ENCODE measurements around the gene HUNK. TPM values are rescaled to one million over a fixed set of nuclear protein-coding genes. Genes with fewer than 3 reads are reported as not detected.

The HUNK gene
- polyA plus RNA-seq, 1 donor (not counting 4 experiments of a cell fraction or from before 2014, with no cell fraction given) = 0.03 TPM

DNA sequence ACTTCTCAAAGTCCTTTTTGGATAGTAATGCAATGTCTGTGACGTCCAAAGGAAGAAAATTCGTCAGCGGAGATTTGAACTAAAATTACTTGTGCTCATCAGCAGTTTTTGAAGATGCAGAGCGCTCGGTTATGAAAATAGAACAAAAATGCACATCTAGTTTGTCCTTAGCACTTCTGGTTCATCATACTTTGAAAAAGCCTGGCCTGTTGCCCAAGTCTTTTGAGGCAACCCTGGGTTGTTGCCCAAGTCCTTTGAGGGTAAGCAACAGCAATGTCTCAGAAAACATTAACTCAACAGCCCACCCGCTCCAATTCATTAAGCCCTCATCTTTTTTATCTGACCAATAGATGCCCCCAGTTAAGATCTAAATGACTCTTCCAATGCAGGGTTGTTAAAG lies 91.9 kb downstream of the HUNK start:
- Histone ChIP-seq H3K36me3 (ENCODE audit: control insufficient read depth in 2 of 2, extremely low read depth in 1 of 2, insufficient read depth in 2 of 2, low read length in 2 of 2) (no peaks in the 10 kb centered on the region), H2AFZ (ENCODE audit: control insufficient read depth, low read length) (no peak overlapping the region), H3K9ac (ENCODE audit: control insufficient read depth, extremely low read depth, insufficient read depth, low read length) (no peak overlapping the region), H3K27ac (ENCODE audit: control insufficient read depth, insufficient read depth, low read length) (no peak overlapping the region), H3K4me1 (ENCODE audit: control insufficient read depth, extremely low read depth, insufficient read depth, low read length) (no peaks in the 10 kb centered on the region), H3K9me1 (ENCODE audit: control insufficient read depth, extremely low read depth, insufficient read depth, low read length) (no peaks in the 10 kb centered on the region), H3K27me3 (ENCODE audit: control insufficient read depth, extremely low read depth, insufficient read depth, low read length) (no peaks in the 10 kb centered on the region), H3K79me2 (ENCODE audit: control insufficient read depth, insufficient read depth, low read length) (no peaks in the 10 kb centered on the region), H4K20me1 (ENCODE audit: control insufficient read depth, extremely low read depth, insufficient read depth, low read length) (no peaks in the 10 kb centered on the region), H3K4me2 (ENCODE audit: control insufficient read depth, extremely low read depth, insufficient read depth, low read depth, low read length) (no peak overlapping the region), H3K4me3 (ENCODE audit: control insufficient read depth in 2 of 3, extremely low read depth in 1 of 3, insufficient read depth in 2 of 3, low read depth in 1 of 3, low read length in 3 of 3) (no peak overlapping the region), H3K9me3 (ENCODE audit: control insufficient read depth, low read depth, low read length) (no peaks in the 10 kb centered on the region)
- DNase-seq (ENCODE audit: low read depth, low spot score) = no peak
- FAIRE-seq = no peak
- no peak for TF ChIP-seq EZH2 (IDR thresholded peaks at IDR 0.05; ENCODE audit: low read length)
- TF ChIP-seq, protein P1, sequence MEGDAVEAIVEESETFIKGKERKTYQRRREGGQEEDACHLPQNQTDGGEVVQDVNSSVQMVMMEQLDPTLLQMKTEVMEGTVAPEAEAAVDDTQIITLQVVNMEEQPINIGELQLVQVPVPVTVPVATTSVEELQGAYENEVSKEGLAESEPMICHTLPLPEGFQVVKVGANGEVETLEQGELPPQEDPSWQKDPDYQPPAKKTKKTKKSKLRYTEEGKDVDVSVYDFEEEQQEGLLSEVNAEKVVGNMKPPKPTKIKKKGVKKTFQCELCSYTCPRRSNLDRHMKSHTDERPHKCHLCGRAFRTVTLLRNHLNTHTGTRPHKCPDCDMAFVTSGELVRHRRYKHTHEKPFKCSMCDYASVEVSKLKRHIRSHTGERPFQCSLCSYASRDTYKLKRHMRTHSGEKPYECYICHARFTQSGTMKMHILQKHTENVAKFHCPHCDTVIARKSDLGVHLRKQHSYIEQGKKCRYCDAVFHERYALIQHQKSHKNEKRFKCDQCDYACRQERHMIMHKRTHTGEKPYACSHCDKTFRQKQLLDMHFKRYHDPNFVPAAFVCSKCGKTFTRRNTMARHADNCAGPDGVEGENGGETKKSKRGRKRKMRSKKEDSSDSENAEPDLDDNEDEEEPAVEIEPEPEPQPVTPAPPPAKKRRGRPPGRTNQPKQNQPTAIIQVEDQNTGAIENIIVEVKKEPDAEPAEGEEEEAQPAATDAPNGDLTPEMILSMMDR (optimal IDR thresholded peaks at IDR 0.05 in 1 of 3, IDR thresholded peaks at IDR 0.05 in 1 of 3, conservative IDR thresholded peaks at IDR 0.05 in 1 of 3; ENCODE audit: extremely low read depth in 1 of 3, insufficient read depth in 2 of 3, low read length in 3 of 3) = no peak
- dilution Hi-C loops (cut with MboI; ENCODE audit: extremely low pct_ligation_motif_present, low sequenced_read_pairs) = no loop called here

GRCh38 chr21:31967334-31967733 lies 94.5 kb downstream of the HUNK start:
- dilution Hi-C loops (cut with MboI; ENCODE audit: extremely low pct_ligation_motif_present, low sequenced_read_pairs) = no loop called here
- no peaks in the 10 kb centered on the region for H3K36me3 ChIP-seq (ENCODE audit: control insufficient read depth in 2 of 2, extremely low read depth in 1 of 2, insufficient read depth in 2 of 2, low read length in 2 of 2)
- H4K20me1 ChIP-seq (ENCODE audit: control insufficient read depth, extremely low read depth, insufficient read depth, low read length) = no peaks in the 10 kb centered on the region
- TF ChIP-seq EZH2 (IDR thresholded peaks at IDR 0.05; ENCODE audit: low read length) = no peak
- TF ChIP-seq, protein P1 (optimal IDR thresholded peaks at IDR 0.05 in 1 of 3, IDR thresholded peaks at IDR 0.05 in 1 of 3, conservative IDR thresholded peaks at IDR 0.05 in 1 of 3; ENCODE audit: extremely low read depth in 1 of 3, insufficient read depth in 2 of 3, low read length in 3 of 3) = no peak
- H3K9me3 ChIP-seq (ENCODE audit: control insufficient read depth, low read depth, low read length) = no peaks in the 10 kb centered on the region
- H3K27ac ChIP-seq (ENCODE audit: control insufficient read depth, insufficient read depth, low read length) = no peak overlapping the region
- no peaks in the 10 kb centered on the region for H3K9me1 ChIP-seq (ENCODE audit: control insufficient read depth, extremely low read depth, insufficient read depth, low read length)
- FAIRE-seq (no peak), DNase-seq (ENCODE audit: low read depth, low spot score) (no peak)
- no peak overlapping the region for H2AFZ ChIP-seq (ENCODE audit: control insufficient read depth, low read length)
- H3K27me3 ChIP-seq (ENCODE audit: control insufficient read depth, extremely low read depth, insufficient read depth, low read length) = no peaks in the 10 kb centered on the region
- no peaks in the 10 kb centered on the region for H3K79me2 ChIP-seq (ENCODE audit: control insufficient read depth, insufficient read depth, low read length)
- H3K4me3 ChIP-seq (ENCODE audit: control insufficient read depth in 2 of 3, extremely low read depth in 1 of 3, insufficient read depth in 2 of 3, low read depth in 1 of 3, low read length in 3 of 3) = no peak overlapping the region
- H3K9ac ChIP-seq (ENCODE audit: control insufficient read depth, extremely low read depth, insufficient read depth, low read length) = no peak overlapping the region
- no peak overlapping the region for H3K4me2 ChIP-seq (ENCODE audit: control insufficient read depth, extremely low read depth, insufficient read depth, low read depth, low read length)
- H3K4me1 ChIP-seq (ENCODE audit: control insufficient read depth, extremely low read depth, insufficient read depth, low read length) = no peaks in the 10 kb centered on the region
